Keratinocyte (primary cell): ENCODE results near the gene PRRT3.

Experiments
- CTCF ChIP-seq, 3 experiments: IDR thresholded peaks in 1 of 3; conservative IDR thresholded peaks in 1 of 3; optimal IDR thresholded peaks in 1 of 3; 2 replicates in 2 of 3; 3 replicates in 1 of 3; pipeline versions ENCODE3 to v1.5.1; 2011; ENCODE audit warnings: low read length in 3 of 3, mild to moderate bottlenecking in 3 of 3, moderate library complexity in 2 of 3, control low read depth in 1 of 3, inconsistent platforms in 1 of 3; ENCODE audit not compliant: insufficient read depth in 2 of 3; ENCODE audit errors: extremely low read depth in 1 of 3
- EZH2 ChIP-seq: IDR thresholded peaks from one replicate; pipeline ENCODE4 v1.6.1; 2012; ENCODE audit warnings: inconsistent platforms, mild to moderate bottlenecking, low read length, moderate library complexity

DNA sequence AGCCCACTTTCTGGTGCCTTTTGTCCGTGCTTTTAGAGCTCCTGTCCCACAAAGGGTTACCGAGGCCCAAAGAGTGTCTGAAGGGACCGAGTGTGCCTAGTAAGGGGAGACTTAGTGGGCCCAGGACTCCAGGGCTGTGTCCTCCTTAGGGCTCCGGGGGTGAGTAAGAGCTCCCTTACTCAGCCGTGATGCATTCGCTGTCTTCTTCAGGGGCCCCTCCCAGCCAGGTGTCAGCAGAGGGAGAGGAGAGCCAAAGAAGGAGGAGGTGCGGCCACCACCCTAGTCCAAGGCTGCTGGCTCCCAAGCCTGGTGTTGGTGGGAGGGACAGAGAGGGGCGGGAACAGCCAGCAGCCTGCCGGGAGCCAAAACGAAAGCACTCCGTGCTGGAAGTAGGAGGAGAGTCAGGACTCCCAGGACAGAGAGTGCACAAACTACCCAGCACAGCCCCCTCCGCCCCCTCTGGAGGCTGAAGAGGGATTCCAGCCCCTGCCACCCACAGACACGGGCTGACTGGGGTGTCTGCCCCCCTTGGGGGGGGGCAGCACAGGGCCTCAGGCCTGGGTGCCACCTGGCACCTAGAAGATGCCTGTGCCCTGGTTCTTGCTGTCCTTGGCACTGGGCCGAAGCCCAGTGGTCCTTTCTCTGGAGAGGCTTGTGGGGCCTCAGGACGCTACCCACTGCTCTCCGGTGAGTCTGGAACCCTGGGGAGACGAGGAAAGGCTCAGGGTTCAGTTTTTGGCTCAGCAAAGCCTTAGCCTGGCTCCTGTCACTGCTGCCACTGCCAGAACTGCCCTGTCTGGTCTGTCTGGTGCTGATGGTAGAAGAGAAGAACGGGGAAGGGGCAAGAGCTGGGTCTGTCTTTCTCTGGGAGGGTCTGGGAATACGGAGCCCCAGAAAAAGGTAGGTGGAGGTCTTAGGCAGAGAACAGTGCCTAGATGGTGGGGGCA, 35.2 kb downstream of the PRRT3 start, which contains the start of gene IL17RC:
- TF ChIP-seq CTCF (optimal IDR thresholded peaks at IDR 0.05 in 1 of 3, IDR thresholded peaks at IDR 0.05 in 1 of 3, conservative IDR thresholded peaks at IDR 0.05 in 1 of 3; ENCODE audit: extremely low read depth in 1 of 3, insufficient read depth in 2 of 3, low read length in 3 of 3) (no peak), EZH2 (no peak)
